CD4-positive, alpha-beta T cell treated with Interferon gamma for 1 hour (primary cell): Measurements from ENCODE around the gene HACD2.
A peak's percentile ranks its signal among the peaks of the same experiment; 100 is the strongest.

ENCODE experiments used
- DNase-seq: peaks from one replicate; pipeline ENCODE4 v3.0.0-alpha.2; 2020

HACD2 gene

DNA sequence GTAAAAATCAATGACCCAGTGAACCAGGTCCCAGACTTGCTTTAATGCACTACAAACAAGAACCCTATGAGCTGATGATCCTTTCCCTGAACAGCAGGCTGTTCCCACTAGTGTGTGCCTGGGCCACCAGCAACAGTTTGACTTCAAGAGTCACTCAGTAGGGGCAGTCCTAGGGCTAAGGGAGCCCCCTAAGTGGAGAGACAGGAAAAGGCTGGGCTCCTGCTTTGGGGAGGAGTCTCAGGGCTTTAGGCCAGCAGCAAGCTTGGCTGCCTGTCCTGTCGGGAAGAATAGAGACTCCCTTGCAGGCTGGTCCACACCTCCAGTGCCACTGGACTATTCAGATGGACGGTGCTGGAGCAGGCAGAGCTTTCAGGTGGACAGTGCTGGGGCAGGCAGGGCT, 106.5 kb downstream of the HACD2 start:
- no peak for DNase-seq

GRCh38 chr3:123476967-123477750, 107.7 kb downstream of the HACD2 start:
- no peak for DNase-seq

GRCh38 chr3:123475786-123476185, 109.1 kb downstream of the HACD2 start:
- no peak for DNase-seq

DNA sequence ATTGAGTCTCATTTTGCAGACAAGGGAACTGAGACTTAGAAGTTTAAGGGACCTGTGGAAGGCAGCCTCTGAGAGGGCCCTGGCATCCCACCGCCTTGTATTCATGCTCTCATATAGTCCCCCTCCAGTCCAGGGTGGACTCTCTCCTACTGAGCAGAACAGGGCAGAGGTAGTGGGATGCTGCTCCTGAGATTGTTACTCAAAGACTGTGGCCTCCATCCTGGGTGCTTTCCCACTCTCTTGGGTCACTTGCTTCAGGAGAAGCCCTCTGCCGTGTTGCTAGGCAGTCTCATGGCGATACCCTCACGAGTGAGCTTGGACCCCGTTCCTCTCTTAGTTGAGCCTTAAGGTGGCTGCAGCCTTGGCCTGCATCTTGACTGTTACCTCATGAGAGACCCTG, 113.7 kb downstream of the HACD2 start:
- DNase-seq, result no peak

DNA sequence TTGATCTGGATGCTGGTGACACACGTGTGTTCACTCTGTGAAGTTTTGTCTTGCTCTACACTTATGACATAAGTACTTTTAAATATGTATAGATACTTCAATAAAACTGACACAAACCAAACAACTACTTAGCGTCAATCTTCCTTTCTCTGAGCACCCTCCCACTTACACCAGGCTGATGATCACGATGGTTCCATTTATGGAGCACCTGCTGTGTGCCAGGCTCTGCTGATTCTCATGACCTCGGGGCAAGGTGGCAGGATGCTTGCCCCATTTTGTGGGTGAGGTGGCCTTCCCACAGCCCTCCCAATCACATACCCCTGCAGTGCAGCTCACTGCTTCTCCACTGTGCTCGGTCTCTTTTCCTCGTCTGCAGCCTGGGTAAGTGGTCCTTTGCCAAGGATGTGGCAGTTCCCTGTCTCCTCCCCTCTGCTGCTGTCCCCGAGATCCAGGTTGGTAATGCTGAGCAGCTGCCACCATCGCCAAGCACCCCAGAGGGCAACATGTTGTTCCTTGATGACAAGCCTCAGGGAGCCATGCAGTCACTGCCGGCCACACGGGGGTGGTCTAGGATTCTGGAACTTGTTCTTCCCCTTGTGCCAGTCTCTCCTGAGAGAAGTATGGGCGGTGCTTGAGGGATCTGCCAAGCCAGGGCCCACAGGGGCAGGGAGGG, 115.4 kb downstream of the HACD2 start:
- no peak for DNase-seq

- DNase-seq, result no peak
These were observed 117.8 kb downstream of the HACD2 start for GRCh38 chr3:123467046-123467445.

DNA sequence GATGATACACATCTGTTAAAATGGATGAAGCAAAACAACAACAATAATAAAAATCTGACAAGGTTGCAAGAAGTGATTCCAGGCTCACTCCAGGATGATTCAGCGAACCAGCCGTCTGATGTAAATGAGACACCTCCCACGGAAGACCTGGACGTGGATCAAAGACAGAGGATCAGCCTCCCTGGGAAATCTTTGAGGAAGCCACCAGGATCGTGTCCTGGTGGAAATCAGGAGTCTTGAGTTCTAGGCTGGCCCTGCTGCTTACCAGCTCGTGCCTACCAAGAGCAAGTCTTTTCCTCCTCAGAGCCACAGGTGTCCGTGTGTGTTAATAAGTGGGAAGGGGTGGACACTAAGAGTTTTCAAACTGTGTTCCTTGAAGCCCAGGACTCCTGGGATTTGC, 120.6 kb downstream of the HACD2 start:
- no peak for DNase-seq

DNA sequence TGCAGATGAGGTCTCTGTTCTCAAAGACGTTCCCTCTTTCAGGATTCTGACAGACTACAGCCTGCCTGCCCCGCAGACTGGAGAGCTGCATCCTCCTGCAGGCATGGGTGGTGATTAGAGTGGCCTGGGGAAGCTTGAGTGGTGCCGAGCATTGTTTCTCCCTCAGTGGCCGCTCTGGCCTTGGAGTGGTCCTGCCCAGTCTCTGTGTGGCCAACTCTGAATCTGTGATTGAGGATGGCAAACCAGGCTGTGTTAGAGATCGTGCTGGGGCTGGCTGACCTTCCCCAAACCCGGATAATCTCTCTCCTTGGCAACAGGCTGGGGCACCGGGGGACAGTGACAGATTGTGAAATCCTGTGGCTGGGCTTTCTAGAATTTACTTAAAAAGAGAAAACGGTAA, 125.0 kb downstream of the HACD2 start:
- DNase-seq, result no peak

DNA sequence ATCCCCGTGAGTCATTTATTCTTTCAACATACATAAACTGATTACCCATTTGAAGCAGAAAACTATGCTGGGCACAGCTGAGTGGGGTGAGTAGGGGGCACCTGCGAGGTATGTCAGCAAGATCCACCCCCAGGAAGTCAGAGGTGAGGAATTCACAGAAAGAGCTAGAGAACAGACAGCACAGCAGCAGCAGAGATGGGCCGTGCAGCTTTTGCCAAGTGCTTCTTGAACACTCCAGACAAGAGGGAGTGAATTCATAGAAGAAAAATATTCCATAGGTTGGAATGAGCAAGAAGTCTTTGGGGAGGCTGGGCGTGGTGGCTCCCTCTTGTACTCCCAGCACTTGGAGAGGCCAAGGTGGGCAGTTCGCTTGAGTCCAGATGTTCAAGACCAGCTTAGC, 126.6 kb downstream of the HACD2 start:
- no peak for DNase-seq

GRCh38 chr3:123457841-123458240, 127.0 kb downstream of the HACD2 start:
- DNase-seq, result no peak

DNA sequence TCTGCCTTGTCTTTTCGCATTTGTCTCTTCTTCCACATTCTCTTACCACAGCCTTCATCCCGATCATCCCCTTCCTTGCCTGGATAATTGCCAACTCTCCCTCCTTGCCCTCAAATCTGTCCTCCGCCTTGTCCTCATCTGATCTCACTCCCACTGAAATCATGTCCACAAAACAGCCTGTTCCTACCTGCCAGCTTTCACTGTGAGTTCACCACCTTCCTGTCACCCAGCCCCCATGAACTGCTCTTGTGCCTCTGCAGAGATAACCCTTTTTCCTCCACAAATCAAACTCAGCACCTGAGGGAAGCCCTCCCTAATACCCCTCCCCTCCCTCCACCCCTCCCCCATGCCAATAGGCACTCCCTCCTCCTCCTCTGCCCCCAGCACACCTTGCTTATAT, 131.2 kb downstream of the HACD2 start:
- no peak for DNase-seq

GRCh38 chr3:123451186-123451585, 133.7 kb downstream of the HACD2 start:
- no peak for DNase-seq

DNA sequence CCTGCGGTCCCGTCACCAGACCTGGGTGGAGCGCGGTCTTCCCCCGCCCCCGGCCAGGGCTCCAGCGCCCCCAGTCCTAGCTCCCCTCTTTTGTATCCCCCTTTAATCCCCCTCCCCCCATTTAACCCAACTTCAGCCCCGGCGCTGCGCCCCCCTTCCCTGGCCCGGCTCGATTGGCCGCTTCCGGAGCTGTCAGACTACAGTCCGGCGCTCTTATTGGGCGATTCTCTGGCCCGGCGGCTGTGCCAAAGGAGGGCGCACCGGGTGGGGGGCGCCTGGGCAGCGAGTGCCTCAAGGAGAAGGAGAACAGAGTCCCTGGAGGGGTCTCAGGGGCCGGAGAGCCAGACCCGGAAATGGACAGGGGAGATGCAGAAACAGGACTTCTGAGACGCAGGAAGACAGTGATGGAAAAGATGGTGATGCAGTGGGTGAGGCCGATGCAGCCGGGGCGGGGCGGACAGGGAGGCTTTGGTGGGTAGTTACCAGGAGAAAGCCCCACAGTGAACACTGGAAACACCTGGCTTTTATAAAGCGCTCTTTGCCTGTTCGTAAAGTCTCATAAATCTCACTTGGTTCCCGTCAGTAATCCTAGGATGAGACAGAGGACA, 134.8 kb downstream of the HACD2 start:
- DNase-seq, result no peak

DNA sequence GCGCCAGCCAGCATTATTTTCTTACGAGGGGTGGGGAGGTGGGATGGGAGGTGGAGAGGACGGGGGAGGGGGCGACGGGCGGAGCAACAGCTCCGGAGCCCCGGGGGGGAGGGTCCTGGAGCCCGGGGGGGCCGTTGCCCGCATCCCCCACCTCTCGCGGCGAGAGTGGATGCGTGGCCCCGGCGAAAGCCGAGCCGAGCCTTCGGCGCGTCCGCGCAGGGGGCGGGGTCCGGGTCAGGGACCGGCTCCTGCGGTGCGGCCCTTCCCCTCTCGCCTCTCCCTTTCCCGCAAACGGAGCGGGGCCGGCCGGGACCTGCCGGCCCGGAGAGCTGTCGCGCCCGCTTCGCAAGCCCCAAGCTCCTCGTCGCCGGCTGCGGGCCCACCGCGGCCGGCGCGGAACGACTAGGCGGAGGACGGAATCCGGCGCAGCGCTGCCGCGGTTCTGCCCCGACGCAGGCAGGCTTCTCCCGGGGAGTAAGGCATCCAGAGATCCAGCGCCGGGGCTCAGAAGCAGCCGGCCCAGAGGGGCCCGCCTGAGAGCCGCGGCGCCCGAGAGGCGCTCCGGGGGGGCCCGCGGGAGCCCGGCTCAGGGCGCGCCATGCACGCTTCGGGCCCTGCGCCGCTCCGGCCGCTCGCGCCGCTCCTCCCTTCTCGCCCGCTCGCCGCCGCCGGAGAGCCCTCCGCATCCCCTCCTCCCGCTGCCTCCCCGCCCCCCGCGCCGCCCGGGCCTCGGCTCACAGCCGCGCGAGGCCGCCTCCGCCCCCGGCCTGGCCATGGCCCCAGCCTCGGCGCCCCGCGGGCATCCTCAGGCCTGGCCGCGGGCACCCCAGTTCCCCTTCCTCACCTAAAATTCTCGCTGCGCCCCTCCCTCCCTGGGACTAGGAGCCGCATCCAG, 135.5 kb downstream of the HACD2 start:
- no peak for DNase-seq

GRCh38 chr3:123448536-123449101, 136.2 kb downstream of the HACD2 start, which contains the start of gene ADCY5:
ADCY5 (minus strand) TSS chr3:123449090; CDS start chr3:123448545, 545 bp downstream.
- DNase-seq, result no peak

DNA sequence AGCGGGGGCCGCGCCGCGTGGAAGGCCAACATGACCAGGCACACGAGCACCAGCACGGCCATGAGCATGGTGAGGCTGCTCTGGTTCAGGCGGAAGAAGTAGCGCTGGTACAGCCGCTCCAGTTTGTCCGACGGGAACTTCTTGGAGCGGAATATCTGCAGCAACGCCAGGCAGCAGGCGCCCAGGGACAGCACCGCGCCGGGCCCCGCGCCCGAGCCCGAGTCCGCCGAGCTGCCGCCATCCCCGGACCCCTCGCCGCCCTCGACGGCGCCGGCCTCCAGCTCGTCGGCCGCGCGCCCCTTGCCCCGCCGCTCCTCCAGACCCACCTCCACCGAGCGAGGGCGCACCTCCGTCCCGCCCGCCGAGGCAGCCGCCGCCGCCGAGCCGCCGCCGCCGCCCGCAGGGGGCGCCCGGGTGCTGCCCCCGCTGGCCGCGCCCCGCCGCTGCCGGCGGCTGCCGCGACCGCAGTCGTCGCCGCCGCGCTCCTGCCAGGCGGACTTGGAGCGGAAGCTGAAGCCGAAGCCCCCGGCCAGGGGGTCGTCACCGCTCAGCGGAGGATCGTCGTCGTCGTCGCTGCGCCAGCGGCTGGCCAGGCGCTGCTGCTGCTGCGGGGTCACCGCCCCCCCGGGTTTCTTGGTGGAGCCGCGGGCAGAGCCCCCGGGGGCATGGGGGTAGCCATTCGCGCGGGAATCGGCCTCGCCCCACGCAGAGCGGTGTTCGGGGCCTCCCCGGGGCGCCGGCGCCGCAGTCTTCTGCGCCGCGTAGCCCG, 136.9 kb downstream of the HACD2 start:
- peak; percentile 25 for DNase-seq

GRCh38 chr3:123447416-123447748, 137.5 kb downstream of the HACD2 start:
- DNase-seq, result no peak

GRCh38 chr3:123446610-123447109, 138.2 kb downstream of the HACD2 start:
- no peak for DNase-seq

DNA sequence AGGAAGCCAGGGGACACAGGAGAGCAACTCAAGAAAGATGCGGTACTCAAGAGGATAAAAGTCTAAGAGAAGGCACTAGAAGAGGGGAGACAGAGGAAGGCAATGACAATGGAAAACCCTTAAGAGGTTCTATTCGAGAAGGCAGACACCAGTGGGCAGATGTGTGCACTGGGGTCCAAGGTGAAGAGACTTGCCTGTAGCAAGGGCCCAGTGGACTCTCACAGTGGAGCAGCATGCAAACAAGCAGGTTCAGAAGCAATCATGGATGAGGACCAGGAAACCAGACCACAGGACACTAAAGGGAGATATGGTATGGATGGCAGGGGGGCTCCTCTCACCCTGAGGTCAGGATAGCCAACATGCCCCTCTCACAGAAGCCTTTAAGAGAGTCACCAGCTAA, 138.6 kb downstream of the HACD2 start:
- no peak for DNase-seq

- no peak for DNase-seq
These were observed 139.2 kb downstream of the HACD2 start for GRCh38 chr3:123445702-123446101.

DNA sequence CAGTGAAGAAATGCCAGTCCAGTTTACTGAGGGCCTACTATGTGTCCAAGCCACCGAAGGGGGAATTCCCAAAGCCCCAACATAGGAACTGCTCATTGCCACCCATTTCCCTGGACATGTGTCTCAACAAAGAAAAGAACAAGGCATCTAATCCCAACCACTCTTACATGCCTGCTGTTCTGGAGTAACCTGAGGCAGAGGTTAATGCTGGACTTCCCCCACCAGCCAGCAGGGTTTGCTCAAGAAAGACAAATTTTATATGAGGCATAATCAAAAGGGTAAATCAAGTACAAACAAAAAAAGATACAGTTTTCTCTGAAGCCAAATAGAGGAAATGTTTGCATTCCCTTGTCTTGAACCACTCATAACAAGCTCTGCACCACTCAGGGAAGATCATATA, 140.1 kb downstream of the HACD2 start:
- DNase-seq, result no peak

- no peak for DNase-seq
These were observed 140.8 kb downstream of the HACD2 start for GRCh38 chr3:123444023-123444422.
